Lower leg skin (tissue), 4 donors: ENCODE measurements around the gene PDE3A. TPM values are rescaled to one million over a fixed set of nuclear protein-coding genes. Genes with fewer than 3 reads are reported as not detected.

Experiments used
- DNase-seq, 2 donors: peaks; one replicate each; pipeline ENCODE4 v3.0.0-alpha.2; 2019; ENCODE audit warnings: low spot score in 2 of 2
- H3K4me3 ChIP-seq: fragments of 200-600 bp; sonication (generic); 2 replicates; pipeline ENCODE4 v1.5.1; 2017; ENCODE audit warnings: mild to moderate bottlenecking, low read depth; ENCODE audit not compliant: poor library complexity, severe bottlenecking
- CTCF ChIP-seq, 3 donors: fragments of 450-650 bp; IDR thresholded peaks; one replicate each; pipeline ENCODE4 v1.5.1; 2016; ENCODE audit warnings: antibody characterized with exemption in 3 of 3, mild to moderate bottlenecking in 3 of 3, moderate library complexity in 2 of 3
- POLR2A ChIP-seq, 2 donors: fragments of 450-650 bp; IDR thresholded peaks; one replicate each; pipeline ENCODE4 v1.6.1; 2016 to 2017; ENCODE audit warnings: antibody characterized with exemption in 2 of 2, mild to moderate bottlenecking in 1 of 2, moderate library complexity in 1 of 2
- WGBS, 2 donors: methylation state at CpG; one replicate each; pipeline ENCODE4 v1.1.5; 2018; 5-methylcytosine and 5-hydroxymethylcytosine counted together
- intact Hi-C: fragments of 100-400 bp; cut with DNase I; formaldehyde crosslinking; loops from one replicate; pipeline ENCODE4 v1.15.0; 2023; ENCODE audit warnings: low total_unique reads
- total RNA-seq, 4 donors: library from RNA; depleted of rRNA; stranded (reverse); fragments of >200 nt; gene quantifications; one replicate each; pipeline ENCODE4 v1.1.0, GENCODE V29; 2016

The PDE3A gene
- total RNA-seq, 4 donors from 2014 or later: 1.5 to 3.2 (median 2.7) TPM

GRCh38 chr12:20403230-20403629 lies 34.9 kb downstream of the PDE3A start:
- H3K4me3 ChIP-seq: no peak overlapping the region
- no peak for DNase-seq
- intact Hi-C loops: no loop called here
- 80 to 89% methylated on average over 2 of the region's 2 CpGs for WGBS, 2 donors
- TF ChIP-seq CTCF (IDR thresholded peaks at IDR 0.05) (no peak), POLR2A (IDR thresholded peaks at IDR 0.05) (no peak)

GRCh38 chr12:20404576-20405346 lies 36.4 kb downstream of the PDE3A start:
- no peak for DNase-seq
- intact Hi-C loops: no loop called here
- no peak overlapping the region for H3K4me3 ChIP-seq
- 63 to 64% methylated on average over 6 of the region's 6 CpGs for WGBS, 2 donors
- TF ChIP-seq CTCF (IDR thresholded peaks at IDR 0.05): no peak

- no peak for DNase-seq
- intact Hi-C loops: no loop called here
- 53 to 55% methylated on average over 2 of the region's 2 CpGs for WGBS, 2 donors
- H3K4me3 ChIP-seq: no peak overlapping the region
- TF ChIP-seq CTCF (IDR thresholded peaks at IDR 0.05) (no peak), POLR2A (IDR thresholded peaks at IDR 0.05) (no peak)
Observed at GRCh38 chr12:20409607-20410377, 41.5 kb downstream of the PDE3A start.

GRCh38 chr12:20410734-20411133 lies 42.4 kb downstream of the PDE3A start:
- intact Hi-C loops: no loop called here
- WGBS, 2 donors: 54 to 67% methylated on average over 1 of the region's 1 CpG
- H3K4me3 ChIP-seq: no peak overlapping the region
- no peak for DNase-seq
- TF ChIP-seq POLR2A (IDR thresholded peaks at IDR 0.05) (no peak), CTCF (IDR thresholded peaks at IDR 0.05) (no peak)

- 55 to 59% methylated on average over 3 of the region's 3 CpGs for WGBS, 2 donors
- TF ChIP-seq POLR2A (IDR thresholded peaks at IDR 0.05): no peak
- TF ChIP-seq CTCF (IDR thresholded peaks at IDR 0.05): no peak
- H3K4me3 ChIP-seq: no peak overlapping the region
- DNase-seq: no peak
- intact Hi-C loops: no loop called here
Observed at GRCh38 chr12:20411345-20411744, 43.0 kb downstream of the PDE3A start.
